Epithelial cell of proximal tubule (primary cell): Measurements from ENCODE around the gene NACC2. TPM values are rescaled to one million over a fixed set of nuclear protein-coding genes. Genes with fewer than 3 reads are reported as not detected.

Experiments
- DNase-seq: peaks from one replicate; pipeline ENCODE4 v3.0.0-alpha.2; 2011; ENCODE audit warnings: low read depth
- H3K4me3 ChIP-seq: 2 replicates; pipeline ENCODE4 v1.5.1; 2011; ENCODE audit warnings: low read depth, mild to moderate bottlenecking, low read length
- total RNA-seq: library from RNA; depleted of rRNA; stranded (reverse); fragments of >200 nt; gene quantifications from 2 replicates; pipeline ENCODE4 v1.2.3, GENCODE V29; 2015
- TF ChIP-seq, protein P1 (sequence below): conservative IDR thresholded peaks from 2 replicates; pipeline ENCODE4 v1.5.1; 2012; ENCODE audit warnings: low read depth, mild to moderate bottlenecking, low read length

The NACC2 gene
- total RNA-seq, 1 donor from 2014 or later, result 21.3 TPM

DNA sequence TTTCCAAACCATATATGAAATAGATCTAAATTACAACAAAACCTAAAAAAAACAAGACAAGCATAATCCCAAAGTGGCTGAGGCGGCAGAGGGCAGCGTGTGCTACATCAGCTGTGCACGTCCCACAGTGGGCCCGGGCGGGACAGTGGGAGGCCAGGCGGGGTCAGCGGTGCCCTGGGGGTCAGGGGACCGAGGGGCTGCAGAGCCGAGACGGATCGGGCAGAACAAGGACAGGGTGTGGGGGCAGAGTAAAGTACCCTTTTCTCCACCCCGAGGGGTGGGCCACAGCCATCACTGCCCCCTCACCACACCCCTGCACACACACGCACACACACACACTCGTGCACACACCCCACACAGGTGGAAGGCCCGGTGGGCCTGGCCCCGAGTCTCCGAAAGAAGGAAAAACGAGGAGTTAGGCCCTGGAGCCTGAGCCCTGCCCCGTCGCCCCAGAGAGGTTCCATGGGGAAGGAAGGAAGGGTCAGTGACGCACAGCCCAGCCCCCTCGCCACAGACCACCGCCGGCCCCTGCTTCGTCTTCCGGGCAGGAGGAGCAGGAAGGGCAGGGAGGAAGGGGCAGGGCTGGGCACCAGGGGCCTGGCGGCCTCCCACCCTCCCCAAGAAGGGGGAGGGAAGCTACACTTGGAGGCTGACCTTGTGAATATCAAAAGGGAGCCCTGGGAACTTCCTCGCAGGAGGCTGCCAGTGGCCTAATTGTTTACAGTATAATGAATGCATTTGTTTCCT, 84.3 kb downstream of the NACC2 start:
- DNase-seq, result no peak
- no peak overlapping the region for H3K4me3 ChIP-seq
- TF ChIP-seq, protein P1, sequence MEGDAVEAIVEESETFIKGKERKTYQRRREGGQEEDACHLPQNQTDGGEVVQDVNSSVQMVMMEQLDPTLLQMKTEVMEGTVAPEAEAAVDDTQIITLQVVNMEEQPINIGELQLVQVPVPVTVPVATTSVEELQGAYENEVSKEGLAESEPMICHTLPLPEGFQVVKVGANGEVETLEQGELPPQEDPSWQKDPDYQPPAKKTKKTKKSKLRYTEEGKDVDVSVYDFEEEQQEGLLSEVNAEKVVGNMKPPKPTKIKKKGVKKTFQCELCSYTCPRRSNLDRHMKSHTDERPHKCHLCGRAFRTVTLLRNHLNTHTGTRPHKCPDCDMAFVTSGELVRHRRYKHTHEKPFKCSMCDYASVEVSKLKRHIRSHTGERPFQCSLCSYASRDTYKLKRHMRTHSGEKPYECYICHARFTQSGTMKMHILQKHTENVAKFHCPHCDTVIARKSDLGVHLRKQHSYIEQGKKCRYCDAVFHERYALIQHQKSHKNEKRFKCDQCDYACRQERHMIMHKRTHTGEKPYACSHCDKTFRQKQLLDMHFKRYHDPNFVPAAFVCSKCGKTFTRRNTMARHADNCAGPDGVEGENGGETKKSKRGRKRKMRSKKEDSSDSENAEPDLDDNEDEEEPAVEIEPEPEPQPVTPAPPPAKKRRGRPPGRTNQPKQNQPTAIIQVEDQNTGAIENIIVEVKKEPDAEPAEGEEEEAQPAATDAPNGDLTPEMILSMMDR, result no peak

DNA sequence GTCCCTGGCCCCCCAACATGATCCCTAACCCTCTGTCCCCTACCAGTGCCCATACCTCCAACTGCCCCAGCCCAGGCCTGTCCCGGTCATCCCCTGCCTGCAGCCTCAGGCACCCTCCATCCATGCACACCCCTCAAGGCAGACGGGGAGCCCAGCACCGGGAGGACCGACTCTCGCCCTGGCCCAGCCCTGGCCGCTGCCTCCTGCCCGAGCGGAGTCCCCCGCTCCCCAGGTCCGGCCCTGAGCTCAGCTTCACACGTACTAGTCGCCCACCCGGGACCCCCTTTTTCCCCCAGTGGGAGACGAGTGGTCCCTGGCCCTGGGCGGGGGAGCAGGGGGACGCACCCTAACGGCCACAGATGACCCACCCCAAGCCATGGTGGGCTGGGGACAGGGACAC, 84.9 kb downstream of the NACC2 start:
- no peak for DNase-seq
- TF ChIP-seq, protein P1, result no peak
- H3K4me3 ChIP-seq, result no peak overlapping the region

DNA sequence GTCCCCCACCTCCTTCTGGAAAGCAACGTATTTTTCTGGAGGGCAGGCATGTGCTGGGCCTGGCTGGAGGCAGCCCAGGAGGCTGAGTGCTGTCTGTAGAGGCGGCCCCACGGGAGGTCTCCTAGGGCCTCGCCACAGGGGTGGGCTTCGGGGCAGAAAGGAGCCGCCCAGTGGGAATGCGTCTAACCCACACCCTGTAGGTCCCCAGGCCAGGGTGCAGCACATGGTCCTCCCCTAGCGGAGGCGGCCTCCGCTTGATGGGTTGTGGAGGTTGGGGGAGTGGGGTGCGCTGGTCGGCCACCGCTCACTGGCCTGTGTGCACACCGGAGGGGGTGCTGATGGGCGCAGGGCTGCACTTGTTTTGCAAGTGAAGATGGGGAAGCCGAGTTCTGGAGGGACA, 85.6 kb downstream of the NACC2 start:
- no peak for DNase-seq
- TF ChIP-seq, protein P1, result no peak
- no peak overlapping the region for H3K4me3 ChIP-seq

- TF ChIP-seq, protein P1, result no peak
- no peak for DNase-seq
- H3K4me3 ChIP-seq, result no peak overlapping the region
Measured at GRCh38 chr9:136008693-136008997, 86.4 kb downstream of the NACC2 start.

GRCh38 chr9:136007934-136008692, 87.0 kb downstream of the NACC2 start:
- TF ChIP-seq, protein P1, result no peak
- H3K4me3 ChIP-seq, result no peak overlapping the region
- DNase-seq, result peak; percentile 15

- no peak overlapping the region for H3K4me3 ChIP-seq
- no peak for DNase-seq
- TF ChIP-seq, protein P1, result no peak
Measured at GRCh38 chr9:136007276-136007933, 87.7 kb downstream of the NACC2 start.
